HepG2 (cell line): ENCODE data around the gene ANO9. TPM values are rescaled to one million over a fixed set of nuclear protein-coding genes. Genes with fewer than 3 reads are reported as not detected.

Experiments
- EED ChIP-seq: sonication (generic); formaldehyde crosslinking; IDR thresholded peaks from 2 replicates; pipeline ENCODE4 v1.5.0; 2020; ENCODE audit warnings: mild to moderate bottlenecking, missing genetic modification reagents
- ISL2 ChIP-seq: sonication (generic); formaldehyde crosslinking; IDR thresholded peaks from 2 replicates; pipeline ENCODE4 v1.5.0; 2020; ENCODE audit warnings: missing genetic modification reagents
- NFATC3 ChIP-seq: sonication (generic); formaldehyde crosslinking; IDR thresholded peaks from 2 replicates; pipeline ENCODE4 v1.5.1; 2020; ENCODE audit warnings: mild to moderate bottlenecking, missing genetic modification reagents
- POLR2A ChIP-seq, 2 experiments: IDR thresholded peaks; 2 replicates each; pipeline ENCODE4 v1.6.1; 2011; ENCODE audit warnings: low read depth in 2 of 2, low read length in 2 of 2, mild to moderate bottlenecking in 1 of 2, moderate library complexity in 1 of 2; ENCODE audit not compliant: insufficient read depth in 1 of 2
- TBX2 ChIP-seq: sonication (generic); formaldehyde crosslinking; IDR thresholded peaks from 2 replicates; pipeline ENCODE4 v1.5.0; 2020; ENCODE audit warnings: missing genetic modification reagents, mild to moderate bottlenecking, borderline replicate concordance
- TEAD2 ChIP-seq: sonication (generic); formaldehyde crosslinking; IDR thresholded peaks from 2 replicates; pipeline ENCODE4 v1.9.0; 2021; ENCODE audit warnings: missing genetic modification reagents
- XBP1 ChIP-seq: sonication (generic); formaldehyde crosslinking; IDR thresholded peaks from 2 replicates; pipeline ENCODE4 v1.5.0; 2020; ENCODE audit warnings: missing genetic modification reagents
- ZBTB7B ChIP-seq: sonication (generic); formaldehyde crosslinking; IDR thresholded peaks from 2 replicates; pipeline ENCODE4 v1.4.0; 2020; ENCODE audit warnings: missing genetic modification reagents
- ZNF354B ChIP-seq: sonication (generic); formaldehyde crosslinking; IDR thresholded peaks from 2 replicates; pipeline ENCODE4 v1.8.0; 2022; ENCODE audit warnings: mild to moderate bottlenecking, missing genetic modification reagents
- polyA plus RNA-seq, 8 experiments: library from polyadenylated mRNA; depleted of rRNA in 3 of 8; stranded (reverse) in 7 of 8; unstranded in 1 of 8; fragments of >200 nt; fragmentation: Illumina TruSeq in 4 of 8; extraction: Trizol in 4 of 8; gene quantifications; 2 replicates each; pipeline versions ENCODE4 v1.2.1 to v1.2.3, GENCODE V29; 2011 to 2016; ENCODE audit warnings: low read depth in 4 of 8, missing spikeins in 1 of 8, mixed read lengths in 1 of 8; ENCODE audit not compliant: insufficient read depth in 1 of 8
- total RNA-seq, 5 experiments: library from RNA; depleted of rRNA; stranded (reverse); fragments of >200 nt; fragmentation: Illumina TruSeq; extraction: Trizol; gene quantifications; 2 replicates each; pipeline ENCODE4 v1.2.3, GENCODE V29; 2016; ENCODE audit warnings: low read depth in 1 of 5
- TF ChIP-seq, protein P1 (sequence below): sonication (generic); formaldehyde crosslinking; IDR thresholded peaks from 2 replicates; pipeline ENCODE4 v1.5.0; 2020; ENCODE audit warnings: mild to moderate bottlenecking, missing genetic modification reagents, borderline replicate concordance
- TF ChIP-seq, protein P2 (sequence below): fragments of 450-650 bp; IDR thresholded peaks from 2 replicates; pipeline ENCODE4 v1.6.1; 2016
- TF ChIP-seq, protein P3 (sequence below): sonication (generic); formaldehyde crosslinking; IDR thresholded peaks from 2 replicates; pipeline ENCODE4 v1.4.0; 2020; ENCODE audit warnings: mild to moderate bottlenecking, missing genetic modification reagents
- TF ChIP-seq, protein P4 (sequence below): IDR thresholded peaks from 2 replicates; pipeline ENCODE4 v1.6.1; 2016
- TF ChIP-seq, protein P5 (sequence below): sonication (generic); formaldehyde crosslinking; IDR thresholded peaks from 2 replicates; pipeline ENCODE4 v1.5.1; 2020; ENCODE audit warnings: mild to moderate bottlenecking, moderate library complexity, missing genetic modification reagents
- TF ChIP-seq, protein P6 (sequence below): sonication (generic); formaldehyde crosslinking; IDR thresholded peaks from 2 replicates; pipeline ENCODE4 v1.8.1; 2022; ENCODE audit warnings: low read depth, mild to moderate bottlenecking, missing genetic modification reagents

ANO9 gene
- total and polyA plus RNA-seq, 2 of the 13 experiments (the other 11 are each of a cell fraction or from before 2014, with no cell fraction given), result 8.9 to 14.3 TPM

DNA sequence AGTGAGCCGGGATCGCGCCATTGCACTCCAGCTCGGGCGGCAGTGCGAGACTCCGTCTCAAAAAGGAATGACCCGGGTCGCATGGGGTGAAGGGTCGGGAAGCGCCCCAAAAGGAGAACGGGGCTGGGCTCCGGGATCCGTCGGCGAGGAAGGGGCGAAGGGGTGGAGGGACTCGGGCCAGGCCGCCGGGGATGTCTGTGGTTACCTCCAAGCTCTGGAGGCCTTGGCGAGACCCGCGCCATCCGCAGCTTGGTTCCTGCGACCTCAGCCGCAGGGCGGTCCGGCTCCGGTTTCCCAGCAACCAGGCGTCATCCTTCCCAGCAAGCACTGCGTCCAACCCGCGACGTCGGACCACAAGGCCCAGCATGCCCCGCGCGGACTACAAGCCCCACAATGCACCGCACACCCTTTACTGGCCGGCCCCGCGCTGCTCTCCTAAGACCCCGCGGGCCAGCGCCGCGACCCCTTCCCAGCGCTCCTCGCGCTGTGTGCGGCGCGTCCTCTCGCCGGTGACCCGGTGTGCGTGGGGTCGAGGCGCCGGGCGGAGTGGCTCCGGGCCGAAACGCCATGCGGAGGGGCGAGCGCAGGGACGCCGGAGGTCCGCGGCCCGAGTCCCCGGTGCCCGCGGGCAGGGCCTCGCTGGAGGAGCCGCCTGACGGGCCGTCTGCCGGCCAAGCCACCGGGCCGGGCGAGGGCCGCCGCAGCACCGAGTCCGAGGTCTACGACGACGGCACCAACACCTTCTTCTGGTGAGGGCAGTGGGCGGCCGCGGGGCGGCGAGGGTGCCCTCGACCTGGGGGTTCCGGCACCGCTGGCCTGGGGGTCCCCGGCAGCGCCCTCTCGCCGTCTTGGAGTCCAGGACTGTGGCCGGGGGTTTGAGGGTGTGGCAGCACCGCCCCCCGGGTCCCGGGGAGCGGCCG is 8.3 kb upstream of the ANO9 start, which contains the start of gene PTDSS2 (continued):
- TF ChIP-seq ISL2 (CRISPR knock-in tag) (peak; percentile 65; the same call in 1 of the 2 replicates), TBX2 (peak; percentile 17; the same call in 1 of the 2 replicates), ZNF354B (no peak), POLR2A (IDR thresholded peaks at IDR 0.05; ENCODE audit: insufficient read depth in 1 of 2, low read depth in 2 of 2, low read length in 2 of 2) (peak in 1 of 2 experiments; percentile 67; a peak in 2 of 4 replicates), TEAD2 (CRISPR knock-in tag) (no peak), EED (CRISPR knock-in tag) (0 out of 2 replicates have a peak, but pooled peaks have one; percentile 28), NFATC3 (CRISPR knock-in tag) (0 out of 2 replicates have a peak, but pooled peaks have one; percentile 59), XBP1 (no peak), ZBTB7B (CRISPR knock-in tag) (peak; percentile 98)
- TF ChIP-seq, protein P1, sequence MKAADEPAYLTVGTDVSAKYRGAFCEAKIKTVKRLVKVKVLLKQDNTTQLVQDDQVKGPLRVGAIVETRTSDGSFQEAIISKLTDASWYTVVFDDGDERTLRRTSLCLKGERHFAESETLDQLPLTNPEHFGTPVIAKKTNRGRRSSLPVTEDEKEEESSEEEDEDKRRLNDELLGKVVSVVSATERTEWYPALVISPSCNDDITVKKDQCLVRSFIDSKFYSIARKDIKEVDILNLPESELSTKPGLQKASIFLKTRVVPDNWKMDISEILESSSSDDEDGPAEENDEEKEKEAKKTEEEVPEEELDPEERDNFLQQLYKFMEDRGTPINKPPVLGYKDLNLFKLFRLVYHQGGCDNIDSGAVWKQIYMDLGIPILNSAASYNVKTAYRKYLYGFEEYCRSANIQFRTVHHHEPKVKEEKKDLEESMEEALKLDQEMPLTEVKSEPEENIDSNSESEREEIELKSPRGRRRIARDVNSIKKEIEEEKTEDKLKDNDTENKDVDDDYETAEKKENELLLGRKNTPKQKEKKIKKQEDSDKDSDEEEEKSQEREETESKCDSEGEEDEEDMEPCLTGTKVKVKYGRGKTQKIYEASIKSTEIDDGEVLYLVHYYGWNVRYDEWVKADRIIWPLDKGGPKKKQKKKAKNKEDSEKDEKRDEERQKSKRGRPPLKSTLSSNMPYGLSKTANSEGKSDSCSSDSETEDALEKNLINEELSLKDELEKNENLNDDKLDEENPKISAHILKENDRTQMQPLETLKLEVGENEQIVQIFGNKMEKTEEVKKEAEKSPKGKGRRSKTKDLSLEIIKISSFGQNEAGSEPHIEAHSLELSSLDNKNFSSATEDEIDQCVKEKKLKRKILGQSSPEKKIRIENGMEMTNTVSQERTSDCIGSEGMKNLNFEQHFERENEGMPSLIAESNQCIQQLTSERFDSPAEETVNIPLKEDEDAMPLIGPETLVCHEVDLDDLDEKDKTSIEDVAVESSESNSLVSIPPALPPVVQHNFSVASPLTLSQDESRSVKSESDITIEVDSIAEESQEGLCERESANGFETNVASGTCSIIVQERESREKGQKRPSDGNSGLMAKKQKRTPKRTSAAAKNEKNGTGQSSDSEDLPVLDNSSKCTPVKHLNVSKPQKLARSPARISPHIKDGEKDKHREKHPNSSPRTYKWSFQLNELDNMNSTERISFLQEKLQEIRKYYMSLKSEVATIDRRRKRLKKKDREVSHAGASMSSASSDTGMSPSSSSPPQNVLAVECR (CRISPR knock-in tag), result peak; percentile 94
- TF ChIP-seq, protein P2, sequence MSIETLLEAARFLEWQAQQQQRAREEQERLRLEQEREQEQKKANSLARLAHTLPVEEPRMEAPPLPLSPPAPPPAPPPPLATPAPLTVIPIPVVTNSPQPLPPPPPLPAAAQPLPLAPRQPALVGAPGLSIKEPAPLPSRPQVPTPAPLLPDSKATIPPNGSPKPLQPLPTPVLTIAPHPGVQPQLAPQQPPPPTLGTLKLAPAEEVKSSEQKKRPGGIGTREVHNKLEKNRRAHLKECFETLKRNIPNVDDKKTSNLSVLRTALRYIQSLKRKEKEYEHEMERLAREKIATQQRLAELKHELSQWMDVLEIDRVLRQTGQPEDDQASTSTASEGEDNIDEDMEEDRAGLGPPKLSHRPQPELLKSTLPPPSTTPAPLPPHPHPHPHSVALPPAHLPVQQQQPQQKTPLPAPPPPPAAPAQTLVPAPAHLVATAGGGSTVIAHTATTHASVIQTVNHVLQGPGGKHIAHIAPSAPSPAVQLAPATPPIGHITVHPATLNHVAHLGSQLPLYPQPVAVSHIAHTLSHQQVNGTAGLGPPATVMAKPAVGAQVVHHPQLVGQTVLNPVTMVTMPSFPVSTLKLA, result peak; percentile 43; the same call in 1 of the 2 replicates
- TF ChIP-seq, protein P3, sequence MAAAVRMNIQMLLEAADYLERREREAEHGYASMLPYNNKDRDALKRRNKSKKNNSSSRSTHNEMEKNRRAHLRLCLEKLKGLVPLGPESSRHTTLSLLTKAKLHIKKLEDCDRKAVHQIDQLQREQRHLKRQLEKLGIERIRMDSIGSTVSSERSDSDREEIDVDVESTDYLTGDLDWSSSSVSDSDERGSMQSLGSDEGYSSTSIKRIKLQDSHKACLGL (CRISPR knock-in tag), result peak; percentile 34; the same call in 1 of the 2 replicates
- TF ChIP-seq, protein P4, sequence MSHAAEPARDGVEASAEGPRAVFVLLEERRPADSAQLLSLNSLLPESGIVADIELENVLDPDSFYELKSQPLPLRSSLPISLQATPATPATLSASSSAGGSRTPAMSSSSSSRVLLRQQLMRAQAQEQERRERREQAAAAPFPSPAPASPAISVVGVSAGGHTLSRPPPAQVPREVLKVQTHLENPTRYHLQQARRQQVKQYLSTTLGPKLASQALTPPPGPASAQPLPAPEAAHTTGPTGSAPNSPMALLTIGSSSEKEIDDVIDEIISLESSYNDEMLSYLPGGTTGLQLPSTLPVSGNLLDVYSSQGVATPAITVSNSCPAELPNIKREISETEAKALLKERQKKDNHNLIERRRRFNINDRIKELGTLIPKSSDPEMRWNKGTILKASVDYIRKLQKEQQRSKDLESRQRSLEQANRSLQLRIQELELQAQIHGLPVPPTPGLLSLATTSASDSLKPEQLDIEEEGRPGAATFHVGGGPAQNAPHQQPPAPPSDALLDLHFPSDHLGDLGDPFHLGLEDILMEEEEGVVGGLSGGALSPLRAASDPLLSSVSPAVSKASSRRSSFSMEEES (CRISPR knock-in tag), result peak; percentile 40; the same call in 1 of the 2 replicates
- TF ChIP-seq, protein P5, sequence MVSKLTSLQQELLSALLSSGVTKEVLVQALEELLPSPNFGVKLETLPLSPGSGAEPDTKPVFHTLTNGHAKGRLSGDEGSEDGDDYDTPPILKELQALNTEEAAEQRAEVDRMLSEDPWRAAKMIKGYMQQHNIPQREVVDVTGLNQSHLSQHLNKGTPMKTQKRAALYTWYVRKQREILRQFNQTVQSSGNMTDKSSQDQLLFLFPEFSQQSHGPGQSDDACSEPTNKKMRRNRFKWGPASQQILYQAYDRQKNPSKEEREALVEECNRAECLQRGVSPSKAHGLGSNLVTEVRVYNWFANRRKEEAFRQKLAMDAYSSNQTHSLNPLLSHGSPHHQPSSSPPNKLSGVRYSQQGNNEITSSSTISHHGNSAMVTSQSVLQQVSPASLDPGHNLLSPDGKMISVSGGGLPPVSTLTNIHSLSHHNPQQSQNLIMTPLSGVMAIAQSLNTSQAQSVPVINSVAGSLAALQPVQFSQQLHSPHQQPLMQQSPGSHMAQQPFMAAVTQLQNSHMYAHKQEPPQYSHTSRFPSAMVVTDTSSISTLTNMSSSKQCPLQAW (CRISPR knock-in tag), result peak; percentile 15; the same call in 1 of the 2 replicates
- TF ChIP-seq, protein P6, sequence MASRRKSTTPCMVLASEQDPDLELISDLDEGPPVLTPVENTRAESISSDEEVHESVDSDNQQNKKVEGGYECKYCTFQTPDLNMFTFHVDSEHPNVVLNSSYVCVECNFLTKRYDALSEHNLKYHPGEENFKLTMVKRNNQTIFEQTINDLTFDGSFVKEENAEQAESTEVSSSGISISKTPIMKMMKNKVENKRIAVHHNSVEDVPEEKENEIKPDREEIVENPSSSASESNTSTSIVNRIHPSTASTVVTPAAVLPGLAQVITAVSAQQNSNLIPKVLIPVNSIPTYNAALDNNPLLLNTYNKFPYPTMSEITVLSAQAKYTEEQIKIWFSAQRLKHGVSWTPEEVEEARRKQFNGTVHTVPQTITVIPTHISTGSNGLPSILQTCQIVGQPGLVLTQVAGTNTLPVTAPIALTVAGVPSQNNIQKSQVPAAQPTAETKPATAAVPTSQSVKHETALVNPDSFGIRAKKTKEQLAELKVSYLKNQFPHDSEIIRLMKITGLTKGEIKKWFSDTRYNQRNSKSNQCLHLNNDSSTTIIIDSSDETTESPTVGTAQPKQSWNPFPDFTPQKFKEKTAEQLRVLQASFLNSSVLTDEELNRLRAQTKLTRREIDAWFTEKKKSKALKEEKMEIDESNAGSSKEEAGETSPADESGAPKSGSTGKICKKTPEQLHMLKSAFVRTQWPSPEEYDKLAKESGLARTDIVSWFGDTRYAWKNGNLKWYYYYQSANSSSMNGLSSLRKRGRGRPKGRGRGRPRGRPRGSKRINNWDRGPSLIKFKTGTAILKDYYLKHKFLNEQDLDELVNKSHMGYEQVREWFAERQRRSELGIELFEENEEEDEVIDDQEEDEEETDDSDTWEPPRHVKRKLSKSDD (CRISPR knock-in tag), result peak; percentile 54; the same call in 1 of the 2 replicates
